ENCODE results near the gene RPS27L. TPM values are rescaled to one million over a fixed set of nuclear protein-coding genes. Genes with fewer than 3 reads are reported as not detected.

Gene RPS27L
- total RNA-seq, 1 donor from 2014 or later = 16.9 TPM

- no peak for DNase-seq (ENCODE audit: low spot score in 2 of 2)
- H3K4me1 ChIP-seq = no peaks in the 10 kb centered on the region
- no peaks in the 10 kb centered on the region for H3K9me3 ChIP-seq
- intact Hi-C loops (cut with DNase I) = no loop called here
- H3K27me3 ChIP-seq = no peaks in the 10 kb centered on the region
- no peak for TF ChIP-seq CTCF (IDR thresholded peaks at IDR 0.05)
- H3K27ac ChIP-seq = no peak overlapping the region
- no peaks in the 10 kb centered on the region for H3K36me3 ChIP-seq
- no peak overlapping the region for H3K4me3 ChIP-seq
These were observed 44.4 kb downstream of the RPS27L start for GRCh38 chr15:63112871-63113270.

GRCh38 chr15:63111481-63111880 lies 45.8 kb downstream of the RPS27L start:
- Histone ChIP-seq H3K27ac (no peak overlapping the region), H3K4me3 (no peak overlapping the region), H3K36me3 (no peaks in the 10 kb centered on the region), H3K27me3 (no peaks in the 10 kb centered on the region), H3K4me1 (no peaks in the 10 kb centered on the region), H3K9me3 (no peaks in the 10 kb centered on the region)
- no peak for DNase-seq (ENCODE audit: low spot score in 2 of 2)
- intact Hi-C loops (cut with DNase I) = no loop called here
- no peak for TF ChIP-seq CTCF (IDR thresholded peaks at IDR 0.05)

- no peaks in the 10 kb centered on the region for H3K9me3 ChIP-seq
- no peaks in the 10 kb centered on the region for H3K4me1 ChIP-seq
- intact Hi-C loops (cut with DNase I) = no loop called here
- no peaks in the 10 kb centered on the region for H3K27me3 ChIP-seq
- no peak overlapping the region for H3K4me3 ChIP-seq
- H3K36me3 ChIP-seq = no peaks in the 10 kb centered on the region
- DNase-seq (ENCODE audit: low spot score in 2 of 2) = no peak
- no peak for TF ChIP-seq CTCF (IDR thresholded peaks at IDR 0.05)
- no peak overlapping the region for H3K27ac ChIP-seq
These were observed 46.8 kb downstream of the RPS27L start for GRCh38 chr15:63110428-63111026.

- intact Hi-C loops (cut with DNase I) = no loop called here
- TF ChIP-seq CTCF (IDR thresholded peaks at IDR 0.05) = no peak
- no peaks in the 10 kb centered on the region for H3K9me3 ChIP-seq
- DNase-seq (ENCODE audit: low spot score in 2 of 2) = no peak
- H3K27me3 ChIP-seq = no peaks in the 10 kb centered on the region
- no peak overlapping the region for H3K4me3 ChIP-seq
- no peaks in the 10 kb centered on the region for H3K4me1 ChIP-seq
- H3K36me3 ChIP-seq = no peaks in the 10 kb centered on the region
- H3K27ac ChIP-seq = no peak overlapping the region
These were observed 47.4 kb downstream of the RPS27L start for GRCh38 chr15:63109920-63110319.

GRCh38 chr15:63109498-63109897 lies 47.8 kb downstream of the RPS27L start:
- DNase-seq (ENCODE audit: low spot score in 2 of 2) = no peak
- H3K36me3 ChIP-seq = no peaks in the 10 kb centered on the region
- no peak overlapping the region for H3K4me3 ChIP-seq
- no peak overlapping the region for H3K27ac ChIP-seq
- H3K4me1 ChIP-seq = no peaks in the 10 kb centered on the region
- no peaks in the 10 kb centered on the region for H3K27me3 ChIP-seq
- TF ChIP-seq CTCF (IDR thresholded peaks at IDR 0.05) = no peak
- H3K9me3 ChIP-seq = no peaks in the 10 kb centered on the region
- intact Hi-C loops (cut with DNase I) = no loop called here
